PC-9 (cell line): Measurements from ENCODE around the gene RPL5. TPM values are rescaled to one million over a fixed set of nuclear protein-coding genes. Genes with fewer than 3 reads are reported as not detected.

Experiments
- BruUV-seq: library from RNA; stranded (reverse); fragments of 400-500 nt; replicated peaks from 2 replicates; lab custom pipeline; 2021; lab: Mats Ljungman, UMichigan
- CTCF ChIA-PET: fragments of 300-600 bp; sonication (Branson Sonifier 250); formaldehyde crosslinking; loops from one replicate; lab custom pipeline; 2022; ENCODE audit warnings: antibody characterized with exemption; lab: Charles Lee
- POLR2A ChIA-PET: fragments of 300-600 bp; sonication (Branson Sonifier 250); formaldehyde crosslinking; loops from one replicate; lab custom pipeline; 2022; ENCODE audit warnings: antibody characterized with exemption; ENCODE audit not compliant: unreplicated experiment; lab: Charles Lee
- DNase-seq, 2 experiments: peaks; one replicate each; pipeline versions ENCODE4 v3.0.0 to v3.0.0-alpha.2; 2015 to 2022; ENCODE audit warnings: mixed read lengths in 1 of 2
- H2AFZ ChIP-seq: fragments of 200-600 bp; sonication (generic); 2 replicates; pipeline ENCODE4 v1.8.1; 2017; ENCODE audit warnings: antibody characterized with exemption
- H3F3A ChIP-seq: fragments of 200-600 bp; sonication (generic); 2 replicates; pipeline ENCODE4 v1.8.1; 2017; ENCODE audit warnings: antibody characterized with exemption, mild to moderate bottlenecking, low read depth; ENCODE audit not compliant: insufficient read depth
- H3K27ac ChIP-seq: fragments of 200-600 bp; sonication (generic); 2 replicates; pipeline ENCODE4 v1.6.1; 2016; ENCODE audit warnings: mixed run types
- H3K27me3 ChIP-seq: fragments of 200-600 bp; sonication (generic); 2 replicates; pipeline ENCODE4 v1.6.1; 2016; ENCODE audit warnings: low read depth, mixed run types; ENCODE audit not compliant: insufficient read depth
- H3K36me3 ChIP-seq: fragments of 200-600 bp; sonication (generic); 2 replicates; pipeline ENCODE4 v1.6.1; 2016; ENCODE audit warnings: low read depth, mixed run types
- H3K4me1 ChIP-seq: fragments of 200-600 bp; sonication (generic); replicated peaks from 2 replicates; pipeline ENCODE4 v1.6.1; 2016; ENCODE audit warnings: mixed run types; ENCODE audit not compliant: insufficient read depth
- H3K4me2 ChIP-seq: fragments of 200-600 bp; sonication (generic); 2 replicates; pipeline ENCODE4 v1.6.1; 2017; ENCODE audit warnings: mixed run types
- H3K4me3 ChIP-seq: fragments of 200-600 bp; sonication (generic); 2 replicates; pipeline ENCODE4 v1.6.1; 2016; ENCODE audit warnings: mixed run types
- H3K79me2 ChIP-seq: fragments of 200-600 bp; sonication (generic); 2 replicates; pipeline ENCODE4 v1.6.1; 2017; ENCODE audit warnings: low read depth, mixed run types
- H3K9me2 ChIP-seq: fragments of 200-600 bp; sonication (generic); 2 replicates; pipeline ENCODE4 v1.8.1; 2017; ENCODE audit warnings: mild to moderate bottlenecking; ENCODE audit not compliant: insufficient read depth
- H3K9me3 ChIP-seq: fragments of 200-600 bp; sonication (generic); 2 replicates; pipeline ENCODE4 v1.8.1; 2016; ENCODE audit warnings: low read depth; ENCODE audit not compliant: insufficient read depth
- H4K20me1 ChIP-seq: fragments of 200-600 bp; sonication (generic); 2 replicates; pipeline ENCODE4 v1.8.1; 2017; ENCODE audit not compliant: insufficient read depth
- EZH2 ChIP-seq: fragments of 200-600 bp; sonication (generic); IDR thresholded peaks from 2 replicates; pipeline ENCODE4 v1.8.0; 2017; ENCODE audit warnings: antibody characterized with exemption, low read depth
- intact Hi-C: fragments of 100-400 bp; cut with micrococcal nuclease; formaldehyde crosslinking; loops from one replicate; pipeline ENCODE4 v1.10.0; 2022; ENCODE audit not compliant: unreplicated experiment
- total RNA-seq: library from RNA; stranded (reverse); gene quantifications from 2 replicates; pipeline ENCODE4 v1.2.3, GENCODE V29; 2021
- TF ChIP-seq, protein P1 (sequence below): fragments of 200-600 bp; sonication (generic); conservative IDR thresholded peaks from 2 replicates; pipeline ENCODE4 v1.6.1; 2017; ENCODE audit warnings: mixed run types, antibody characterized with exemption, mild to moderate bottlenecking, moderate library complexity

Gene RPL5
- total RNA-seq, 1 experiment from 2014 or later = 1,050 TPM

DNA sequence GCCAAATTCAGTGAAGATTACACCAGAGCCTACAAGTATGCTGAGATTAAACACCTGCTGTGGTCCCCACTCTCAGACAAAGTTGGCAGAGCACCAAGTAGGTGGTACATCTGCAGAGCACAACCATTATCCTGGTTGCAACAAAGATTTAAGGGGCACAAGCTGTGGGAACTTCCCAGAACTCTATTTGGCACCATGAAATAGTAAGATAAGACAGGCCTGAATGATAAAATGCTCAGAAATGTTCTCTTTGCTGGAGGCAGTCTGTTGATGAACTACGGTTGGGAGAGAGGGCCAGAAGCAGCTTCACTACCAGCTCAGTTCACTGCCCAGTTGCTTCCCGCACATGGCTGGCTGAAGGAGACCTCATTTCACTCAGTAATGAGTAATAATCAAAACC is 19.9 kb downstream of the RPL5 start:
- BruUV-seq = no TSS peak
- Histone ChIP-seq H3K4me1 (no peaks in the 10 kb centered on the region), H3K79me2 (no peaks in the 10 kb centered on the region), H3K36me3 (no peaks in the 10 kb centered on the region), H3K4me2 (no peak overlapping the region), H3K9me3 (no peaks in the 10 kb centered on the region), H3K9me2 (no peaks in the 10 kb centered on the region), H3K4me3 (no peak overlapping the region), H3K27ac (no peak overlapping the region), H2AFZ (no peak overlapping the region), H3F3A (peaks cover 3% of the 10 kb centered on the region; the same call in 1 of the 2 replicates), H4K20me1 (no peaks in the 10 kb centered on the region), H3K27me3 (no peaks in the 10 kb centered on the region)
- TF ChIP-seq, protein P1, sequence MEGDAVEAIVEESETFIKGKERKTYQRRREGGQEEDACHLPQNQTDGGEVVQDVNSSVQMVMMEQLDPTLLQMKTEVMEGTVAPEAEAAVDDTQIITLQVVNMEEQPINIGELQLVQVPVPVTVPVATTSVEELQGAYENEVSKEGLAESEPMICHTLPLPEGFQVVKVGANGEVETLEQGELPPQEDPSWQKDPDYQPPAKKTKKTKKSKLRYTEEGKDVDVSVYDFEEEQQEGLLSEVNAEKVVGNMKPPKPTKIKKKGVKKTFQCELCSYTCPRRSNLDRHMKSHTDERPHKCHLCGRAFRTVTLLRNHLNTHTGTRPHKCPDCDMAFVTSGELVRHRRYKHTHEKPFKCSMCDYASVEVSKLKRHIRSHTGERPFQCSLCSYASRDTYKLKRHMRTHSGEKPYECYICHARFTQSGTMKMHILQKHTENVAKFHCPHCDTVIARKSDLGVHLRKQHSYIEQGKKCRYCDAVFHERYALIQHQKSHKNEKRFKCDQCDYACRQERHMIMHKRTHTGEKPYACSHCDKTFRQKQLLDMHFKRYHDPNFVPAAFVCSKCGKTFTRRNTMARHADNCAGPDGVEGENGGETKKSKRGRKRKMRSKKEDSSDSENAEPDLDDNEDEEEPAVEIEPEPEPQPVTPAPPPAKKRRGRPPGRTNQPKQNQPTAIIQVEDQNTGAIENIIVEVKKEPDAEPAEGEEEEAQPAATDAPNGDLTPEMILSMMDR = no peak
- no peak for TF ChIP-seq EZH2
- intact Hi-C loops = no loop called here
- DNase-seq = no peak
- POLR2A ChIA-PET = no interaction called here
- CTCF ChIA-PET = no interaction called here

DNA sequence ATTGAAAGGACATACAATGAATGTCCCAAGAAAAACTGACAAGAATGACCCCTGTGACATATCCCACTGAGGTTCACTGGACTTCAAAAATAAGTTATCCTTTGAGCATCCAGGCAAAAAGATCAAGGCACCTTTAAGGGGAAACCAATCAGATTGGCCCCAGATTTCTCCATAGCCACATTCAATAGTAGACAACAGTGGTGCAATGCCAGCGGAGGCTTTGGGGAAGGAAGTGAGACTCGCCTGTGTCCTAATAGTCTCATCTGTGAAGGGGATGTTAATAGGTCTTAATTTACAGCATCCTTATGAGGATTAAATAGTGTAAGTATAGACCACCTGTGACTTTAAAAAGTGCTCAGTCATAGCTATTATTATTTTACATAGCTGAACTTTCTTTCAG is 21.5 kb downstream of the RPL5 start:
- H3K27me3 ChIP-seq = no peaks in the 10 kb centered on the region
- POLR2A ChIA-PET = interaction anchor here (0.6 kb wide), 1 partner anchor 241 kb away, joined by 5 read pairs; no protein-coding TSS in a partner anchor
- CTCF ChIA-PET = no interaction called here

DNA sequence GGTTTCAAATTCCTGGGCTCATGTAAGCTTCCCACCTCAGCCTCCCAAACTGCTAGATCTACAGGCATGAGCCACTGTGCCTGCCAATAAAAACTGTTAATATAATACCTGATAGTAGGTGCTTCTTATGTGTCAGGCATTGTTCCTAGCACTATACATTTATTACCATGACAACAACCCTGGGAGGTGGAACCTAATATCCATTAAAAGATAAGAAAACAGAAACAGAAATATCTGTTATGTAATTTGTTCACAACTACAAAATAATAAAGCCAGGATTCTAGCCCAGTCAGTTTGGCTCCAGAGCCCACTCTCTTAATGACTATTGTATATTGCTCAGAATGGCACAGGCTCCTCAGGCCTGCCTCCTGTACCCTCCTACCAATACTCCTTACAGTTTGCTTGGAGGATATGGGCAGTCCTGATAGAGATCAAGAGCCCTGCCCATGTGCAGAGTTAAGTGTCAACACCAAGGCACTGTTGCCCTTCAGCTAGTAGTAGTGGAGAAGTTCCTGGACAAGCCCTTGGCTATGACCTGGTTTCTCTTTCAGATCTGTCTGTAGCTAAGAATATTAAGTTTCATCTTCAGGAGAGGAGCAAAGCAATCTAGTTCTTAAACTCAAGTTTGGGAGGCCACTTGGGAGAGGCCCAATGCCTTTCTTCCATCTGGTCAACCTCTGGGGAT is 22.4 kb downstream of the RPL5 start:
- H2AFZ ChIP-seq = no peak overlapping the region
- no peak overlapping the region for H3K4me3 ChIP-seq
- no peaks in the 10 kb centered on the region; the same call in 1 of the 2 replicates for H3F3A ChIP-seq
- ChIA-PET CTCF (no interaction called here), POLR2A (no interaction called here)
- H3K4me2 ChIP-seq = no peak overlapping the region
- H3K9me2 ChIP-seq = no peaks in the 10 kb centered on the region
- no peaks in the 10 kb centered on the region for H4K20me1 ChIP-seq
- no peak overlapping the region for H3K27ac ChIP-seq
- no peaks in the 10 kb centered on the region for H3K4me1 ChIP-seq
- BruUV-seq = no TSS peak
- H3K36me3 ChIP-seq = no peaks in the 10 kb centered on the region
- no peak for TF ChIP-seq EZH2
- TF ChIP-seq, protein P1 = no peak
- DNase-seq = no peak
- H3K27me3 ChIP-seq = no peaks in the 10 kb centered on the region
- no peaks in the 10 kb centered on the region for H3K79me2 ChIP-seq
- intact Hi-C loops = no loop called here
- H3K9me3 ChIP-seq = no peaks in the 10 kb centered on the region

More for the DNA sequence above, 21.5 kb downstream of the RPL5 start:
- Histone ChIP-seq H3F3A (peaks cover under 1% of the 10 kb centered on the region; the same call in 1 of the 2 replicates), H3K9me3 (no peaks in the 10 kb centered on the region), H3K27ac (no peak overlapping the region), H3K9me2 (no peaks in the 10 kb centered on the region), H3K79me2 (no peaks in the 10 kb centered on the region), H2AFZ (no peak overlapping the region), H3K4me3 (no peak overlapping the region), H4K20me1 (no peaks in the 10 kb centered on the region), H3K36me3 (no peaks in the 10 kb centered on the region), H3K4me2 (no peak overlapping the region), H3K4me1 (no peaks in the 10 kb centered on the region)
- DNase-seq = no peak
- TF ChIP-seq EZH2 = no peak
- TF ChIP-seq, protein P1 = no peak
- intact Hi-C loops = no loop called here
- BruUV-seq = no TSS peak
